ENCODE data around the gene TRMT10C. TPM values are rescaled to one million over a fixed set of nuclear protein-coding genes. Genes with fewer than 3 reads are reported as not detected.

Gene TRMT10C
- total and polyA plus RNA-seq, 9 of the 15 experiments (the other 6 are each of a cell fraction or from before 2014, with no cell fraction given) = 48.6 to 106 (median 63.9) TPM

DNA sequence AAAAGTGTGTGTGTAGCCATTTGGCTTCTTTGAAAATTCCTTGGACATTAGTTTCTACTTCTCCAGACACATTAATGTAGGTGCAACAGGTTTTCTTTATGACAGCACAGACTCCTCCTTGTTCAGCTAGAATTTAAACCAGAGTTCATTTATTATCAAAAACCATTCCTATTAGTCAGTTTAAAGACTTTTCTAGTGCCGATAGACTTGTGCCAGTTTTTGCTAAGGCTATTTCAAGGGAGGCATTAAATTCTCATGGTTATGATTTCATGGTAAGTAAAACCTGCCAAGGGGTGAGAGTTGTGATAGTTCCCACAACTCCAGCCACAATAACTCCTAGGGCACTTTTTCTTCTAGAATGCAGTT is 28.1 kb upstream of the TRMT10C start:
- no peak for ATAC-seq
- WGBS (ENCODE audit: insufficient coverage, low coverage, missing lambda C conversion rate) = 83% methylated on average over 1 of the region's 1 CpG

More for the DNA sequence above, 28.1 kb upstream of the TRMT10C start:
- FAIRE-seq = no peak
- Histone ChIP-seq H3K9ac (ENCODE audit: insufficient read depth in 1 of 2, low read depth in 2 of 2, low read length in 2 of 2) (peak overlapping the region in 1 of 2 experiments; percentile 53; a peak in 2 of 4 replicates), H3K79me2 (ENCODE audit: control insufficient read depth, insufficient read depth, low read length) (no peaks in the 10 kb centered on the region), H3K36me3 (ENCODE audit: control insufficient read depth, insufficient read depth, low read length) (no peaks in the 10 kb centered on the region), H3K9me3 (replicated peaks; ENCODE audit: control insufficient read depth, insufficient read depth, low read depth, low read length) (0 out of 2 replicates have a peak, but pooled peaks cover 2% of the 10 kb centered on the region), H3K27ac (ENCODE audit: extremely low read depth, low read depth, low read length) (peak overlapping the region; percentile 83; the same call in 2 of the 3 replicates), H3K4me3 (no peak overlapping the region), H4K20me1 (replicated peaks; ENCODE audit: control insufficient read depth, insufficient read depth, low read length) (no peaks in the 10 kb centered on the region), H3K4me2 (ENCODE audit: insufficient read depth, low read length) (no peak overlapping the region), H2AFZ (ENCODE audit: low read depth, low read length) (peak overlapping the region; percentile 95), H3K9me1 (ENCODE audit: control insufficient read depth, insufficient read depth, low read length) (no peaks in the 10 kb centered on the region), H3K27me3 (ENCODE audit: control insufficient read depth in 2 of 2, insufficient read depth in 2 of 2, low read length in 2 of 2) (no peaks in the 10 kb centered on the region), H3K4me1 (replicated peaks in 1 of 2; ENCODE audit: control insufficient read depth in 2 of 2, insufficient read depth in 2 of 2, low read length in 2 of 2) (peaks cover 10 to 54% of the 10 kb centered on the region in 2 experiments)
- ChIA-PET CTCF (ENCODE audit: low intra/inter-chr PET ratio) (no interaction called here), POLR2A (interaction anchor here (0.6 kb wide), 1 partner anchor 1041 kb away, joined by 4 read pairs; the partner anchor contains the start of gene TMEM45A)
- DNase-seq (ENCODE audit: extremely low read depth in 1 of 4, low spot score in 3 of 4) = no peak
- TF ChIP-seq NCOA6 (IDR thresholded peaks at IDR 0.05) (no peak), CCNT2 (IDR thresholded peaks at IDR 0.05; ENCODE audit: borderline replicate concordance, extremely low read depth, insufficient read length, low read depth, low read length) (no peak), CTBP1 (IDR thresholded peaks at IDR 0.05; ENCODE audit: borderline replicate concordance) (no peak), MCM3 (IDR thresholded peaks at IDR 0.05) (no peak), PRPF4 (IDR thresholded peaks at IDR 0.05; ENCODE audit: insufficient read depth, low read depth, low read length, poor library complexity, severe bottlenecking) (no peak), ILF3 (IDR thresholded peaks at IDR 0.05; ENCODE audit: borderline replicate concordance) (no peak), ATF7 (IDR thresholded peaks at IDR 0.05) (no peak), POLR2AphosphoS5 (IDR thresholded peaks at IDR 0.05; ENCODE audit: control insufficient read depth, insufficient read depth, low read depth, low read length) (no peak), FUS (optimal IDR thresholded peaks at IDR 0.05; ENCODE audit: low read depth, low read length) (no peak), IRF2 (CRISPR knock-in tag; IDR thresholded peaks at IDR 0.05) (no peak), SAFB (IDR thresholded peaks at IDR 0.05; ENCODE audit: borderline replicate concordance, low read depth, low read length) (no peak), ZNF217 (CRISPR knock-in tag; IDR thresholded peaks at IDR 0.05) (no peak), ZSCAN32 (CRISPR knock-in tag; IDR thresholded peaks at IDR 0.05) (no peak), ETV6 (IDR thresholded peaks at IDR 0.05; ENCODE audit: borderline replicate concordance in 1 of 2, low read depth in 2 of 2, low read length in 1 of 2) (no peak), ETV6 (CRISPR knock-in tag; IDR thresholded peaks at IDR 0.05; ENCODE audit: borderline replicate concordance) (no peak), GTF2A2 (tag; IDR thresholded peaks at IDR 0.05) (no peak)
- TF ChIP-seq, protein P1, sequence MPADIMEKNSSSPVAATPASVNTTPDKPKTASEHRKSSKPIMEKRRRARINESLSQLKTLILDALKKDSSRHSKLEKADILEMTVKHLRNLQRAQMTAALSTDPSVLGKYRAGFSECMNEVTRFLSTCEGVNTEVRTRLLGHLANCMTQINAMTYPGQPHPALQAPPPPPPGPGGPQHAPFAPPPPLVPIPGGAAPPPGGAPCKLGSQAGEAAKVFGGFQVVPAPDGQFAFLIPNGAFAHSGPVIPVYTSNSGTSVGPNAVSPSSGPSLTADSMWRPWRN (IDR thresholded peaks at IDR 0.05; ENCODE audit: low read depth) = no peak
- TF ChIP-seq, protein P2, sequence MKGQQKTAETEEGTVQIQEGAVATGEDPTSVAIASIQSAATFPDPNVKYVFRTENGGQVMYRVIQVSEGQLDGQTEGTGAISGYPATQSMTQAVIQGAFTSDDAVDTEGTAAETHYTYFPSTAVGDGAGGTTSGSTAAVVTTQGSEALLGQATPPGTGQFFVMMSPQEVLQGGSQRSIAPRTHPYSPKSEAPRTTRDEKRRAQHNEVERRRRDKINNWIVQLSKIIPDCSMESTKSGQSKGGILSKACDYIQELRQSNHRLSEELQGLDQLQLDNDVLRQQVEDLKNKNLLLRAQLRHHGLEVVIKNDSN (CRISPR knock-in tag; IDR thresholded peaks at IDR 0.05) = no peak
- TF ChIP-seq, protein P3, sequence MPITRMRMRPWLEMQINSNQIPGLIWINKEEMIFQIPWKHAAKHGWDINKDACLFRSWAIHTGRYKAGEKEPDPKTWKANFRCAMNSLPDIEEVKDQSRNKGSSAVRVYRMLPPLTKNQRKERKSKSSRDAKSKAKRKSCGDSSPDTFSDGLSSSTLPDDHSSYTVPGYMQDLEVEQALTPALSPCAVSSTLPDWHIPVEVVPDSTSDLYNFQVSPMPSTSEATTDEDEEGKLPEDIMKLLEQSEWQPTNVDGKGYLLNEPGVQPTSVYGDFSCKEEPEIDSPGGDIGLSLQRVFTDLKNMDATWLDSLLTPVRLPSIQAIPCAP (CRISPR knock-in tag; IDR thresholded peaks at IDR 0.05; ENCODE audit: borderline replicate concordance) = no peak
- TF ChIP-seq, protein P4, sequence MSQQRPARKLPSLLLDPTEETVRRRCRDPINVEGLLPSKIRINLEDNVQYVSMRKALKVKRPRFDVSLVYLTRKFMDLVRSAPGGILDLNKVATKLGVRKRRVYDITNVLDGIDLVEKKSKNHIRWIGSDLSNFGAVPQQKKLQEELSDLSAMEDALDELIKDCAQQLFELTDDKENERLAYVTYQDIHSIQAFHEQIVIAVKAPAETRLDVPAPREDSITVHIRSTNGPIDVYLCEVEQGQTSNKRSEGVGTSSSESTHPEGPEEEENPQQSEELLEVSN (IDR thresholded peaks at IDR 0.05; ENCODE audit: borderline replicate concordance in 1 of 2, extremely low read depth in 1 of 2, insufficient read depth in 1 of 2, insufficient read length in 1 of 2, low read depth in 1 of 2, low read length in 1 of 2, poor library complexity in 1 of 2, severe bottlenecking in 1 of 2) = no peak
- in situ Hi-C loops (cut with MboI) = no loop called here
- BruUV-seq (replicated peaks) = no TSS peak
- intact Hi-C loops (cut with micrococcal nuclease) = no loop called here
